Stimulated activated naive CD8-positive, alpha-beta T cell treated with anti-CD3 and anti-CD28 coated beads, Interleukin-15, Interleukin-2, amounts not matched to agents 100 U/mL and 50 U/mL, for 24 hours (primary cell): Measurements from ENCODE around the gene CHST15.

Source experiments
- ATAC-seq: fragments of 150-1000 bp; cut with Tn5 transposase; one replicate; pipeline ENCODE4 v1.10.0; 2021
- DNase-seq: peaks from one replicate; pipeline ENCODE4 v3.0.0; 2021

The CHST15 gene

GRCh38 chr10:123997486-123998196, 95.8 kb downstream of the CHST15 start:
- no peak for ATAC-seq
- DNase-seq: no peak

GRCh38 chr10:123997013-123997412, 96.4 kb downstream of the CHST15 start:
- ATAC-seq (no peak), DNase-seq (no peak)

DNA sequence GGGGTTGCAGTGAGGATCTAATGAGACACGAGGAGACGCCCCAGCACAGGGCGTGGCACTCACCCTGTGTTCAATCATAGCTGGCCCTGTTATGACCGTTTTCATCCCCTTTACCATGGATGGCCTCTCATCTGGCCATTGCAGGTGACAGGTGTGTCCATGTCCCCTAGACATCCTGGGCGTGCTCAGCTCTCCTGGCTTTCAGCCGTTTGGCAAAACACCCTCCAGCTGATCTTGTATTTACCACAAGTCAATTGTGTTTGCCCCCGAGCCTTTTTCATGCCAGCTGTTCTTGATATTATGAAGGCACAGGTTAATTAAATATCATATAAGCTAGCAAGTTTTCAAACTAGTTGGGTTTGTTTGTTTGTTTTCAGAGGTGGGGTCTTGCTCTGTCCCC, 97.1 kb downstream of the CHST15 start:
- no peak for DNase-seq

GRCh38 chr10:123995461-123996131, 97.8 kb downstream of the CHST15 start:
- DNase-seq (peak; percentile 24), ATAC-seq (peak; percentile 34)

More for the DNA sequence above, 97.1 kb downstream of the CHST15 start:
- no peak for ATAC-seq

DNA sequence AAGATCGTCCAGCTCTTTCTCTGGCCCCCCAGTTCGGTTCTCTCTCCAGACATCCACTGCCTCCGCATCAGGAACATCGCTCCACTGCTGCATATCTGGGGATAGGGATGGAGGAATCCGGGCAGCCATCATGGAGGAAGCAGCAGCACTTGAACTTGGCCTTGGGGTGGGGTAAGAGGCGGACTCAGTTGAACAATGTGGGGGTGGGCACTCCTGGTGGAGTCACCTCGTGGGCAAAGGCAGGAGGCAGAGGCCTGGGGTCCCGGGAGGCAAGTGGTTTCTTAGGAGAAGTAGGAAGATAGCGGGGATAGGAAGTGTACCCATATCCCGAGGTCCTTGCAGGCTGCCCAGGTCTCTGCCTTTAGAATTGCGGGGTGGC, 98.3 kb downstream of the CHST15 start:
- no peak for ATAC-seq
- DNase-seq: no peak

- ATAC-seq: peak; percentile 75
These were observed 98.8 kb downstream of the CHST15 start for GRCh38 chr10:123994417-123995081.

GRCh38 chr10:123993534-123994416, 99.6 kb downstream of the CHST15 start:
- no peak for ATAC-seq
- DNase-seq: no peak

More at GRCh38 chr10:123994417-123995081, 98.8 kb downstream of the CHST15 start:
- DNase-seq: peak; percentile 86

GRCh38 chr10:123991611-123992570, 101.5 kb downstream of the CHST15 start:
- DNase-seq: no peak
- ATAC-seq: no peak

- no peak for ATAC-seq
- DNase-seq: no peak
These were observed 102.5 kb downstream of the CHST15 start for GRCh38 chr10:123990889-123991288.

DNA sequence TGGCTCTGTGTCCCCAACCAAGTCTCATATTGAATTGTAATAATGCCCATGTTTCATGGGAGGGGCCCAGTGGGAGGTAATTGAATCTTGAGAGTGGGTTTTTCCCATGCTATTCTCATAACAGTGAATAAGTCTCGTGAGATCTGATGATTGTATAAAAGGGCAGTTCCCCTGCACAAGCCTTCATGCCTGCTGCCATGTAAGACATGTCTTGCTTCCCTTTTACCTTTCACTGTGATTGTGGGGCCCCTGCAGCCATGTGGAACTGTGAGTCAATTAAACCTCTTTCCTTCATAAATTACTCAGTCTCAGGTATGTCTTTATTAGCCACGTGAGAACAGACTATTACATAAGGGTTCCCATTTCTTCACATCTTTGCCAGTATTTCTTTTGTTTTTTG, 104.7 kb downstream of the CHST15 start:
- DNase-seq (no peak), ATAC-seq (no peak)

GRCh38 chr10:123986736-123987135, 106.7 kb downstream of the CHST15 start:
- no peak for ATAC-seq

GRCh38 chr10:123974406-123974805, 119.0 kb downstream of the CHST15 start:
- no peak for DNase-seq

More at GRCh38 chr10:123986736-123987135, 106.7 kb downstream of the CHST15 start:
- no peak for DNase-seq

GRCh38 chr10:123972481-123973401, 120.7 kb downstream of the CHST15 start:
- no peak for DNase-seq
- ATAC-seq: no peak

More at GRCh38 chr10:123974406-123974805, 119.0 kb downstream of the CHST15 start:
- ATAC-seq: no peak

GRCh38 chr10:123970927-123971286, 122.5 kb downstream of the CHST15 start:
- no peak for ATAC-seq
- no peak for DNase-seq

GRCh38 chr10:123970207-123970926, 123.0 kb downstream of the CHST15 start:
- DNase-seq (no peak), ATAC-seq (no peak)

GRCh38 chr10:123967626-123968243, 125.7 kb downstream of the CHST15 start:
- DNase-seq: peak; percentile 74
- peak; percentile 36 for ATAC-seq

DNA sequence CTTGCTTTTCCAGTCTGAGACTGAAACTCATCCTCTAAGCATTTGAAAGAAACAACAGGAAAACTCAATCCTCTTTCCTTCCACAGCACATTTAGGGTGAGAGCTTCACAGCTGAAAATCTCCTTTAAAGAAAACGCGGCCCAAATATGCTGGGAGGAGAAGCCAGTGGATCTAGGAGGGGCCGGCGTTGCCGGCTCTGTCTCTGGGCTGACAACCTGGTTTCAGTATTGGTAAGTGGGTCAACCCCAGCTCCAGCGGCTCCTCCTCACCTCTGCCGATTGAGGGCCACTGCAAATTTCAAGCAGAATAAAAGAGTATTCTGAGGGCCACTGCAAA, 126.5 kb downstream of the CHST15 start:
- DNase-seq (no peak), ATAC-seq (no peak)

- ATAC-seq (no peak), DNase-seq (no peak)
These were observed 127.2 kb downstream of the CHST15 start for GRCh38 chr10:123965973-123966895.
